Omental fat pad (tissue), 4 donors: ENCODE data around the gene KLHL26. TPM values are rescaled to one million over a fixed set of nuclear protein-coding genes. Genes with fewer than 3 reads are reported as not detected.

ENCODE experiments used
- ATAC-seq: fragments of 150-250 bp; one replicate; pipeline ENCODE4 v1.9.1; 2016; ENCODE audit warnings: mild to moderate bottlenecking, moderate library complexity; ENCODE audit not compliant: low FRiP score
- DNase-seq: peaks from one replicate; pipeline ENCODE4 v3.0.0-alpha.2; 2019; ENCODE audit warnings: low spot score
- total RNA-seq, 4 donors: library from RNA; depleted of rRNA; stranded (reverse); fragments of >200 nt; gene quantifications; one replicate each; pipeline ENCODE4 v1.1.0, GENCODE V29; 2016
- TF ChIP-seq, protein P1 (sequence below), 3 donors: fragments of 450-650 bp; IDR thresholded peaks; one replicate each; pipeline ENCODE4 v1.5.1; 2016 to 2017; ENCODE audit warnings: antibody characterized with exemption in 3 of 3, mild to moderate bottlenecking in 3 of 3, moderate library complexity in 2 of 3

KLHL26 gene
- total RNA-seq, 4 donors from 2014 or later, result 6.3 to 17.8 (median 11.6) TPM

GRCh38 chr19:18696023-18696422, 59.2 kb downstream of the KLHL26 start:
- TF ChIP-seq, protein P1, sequence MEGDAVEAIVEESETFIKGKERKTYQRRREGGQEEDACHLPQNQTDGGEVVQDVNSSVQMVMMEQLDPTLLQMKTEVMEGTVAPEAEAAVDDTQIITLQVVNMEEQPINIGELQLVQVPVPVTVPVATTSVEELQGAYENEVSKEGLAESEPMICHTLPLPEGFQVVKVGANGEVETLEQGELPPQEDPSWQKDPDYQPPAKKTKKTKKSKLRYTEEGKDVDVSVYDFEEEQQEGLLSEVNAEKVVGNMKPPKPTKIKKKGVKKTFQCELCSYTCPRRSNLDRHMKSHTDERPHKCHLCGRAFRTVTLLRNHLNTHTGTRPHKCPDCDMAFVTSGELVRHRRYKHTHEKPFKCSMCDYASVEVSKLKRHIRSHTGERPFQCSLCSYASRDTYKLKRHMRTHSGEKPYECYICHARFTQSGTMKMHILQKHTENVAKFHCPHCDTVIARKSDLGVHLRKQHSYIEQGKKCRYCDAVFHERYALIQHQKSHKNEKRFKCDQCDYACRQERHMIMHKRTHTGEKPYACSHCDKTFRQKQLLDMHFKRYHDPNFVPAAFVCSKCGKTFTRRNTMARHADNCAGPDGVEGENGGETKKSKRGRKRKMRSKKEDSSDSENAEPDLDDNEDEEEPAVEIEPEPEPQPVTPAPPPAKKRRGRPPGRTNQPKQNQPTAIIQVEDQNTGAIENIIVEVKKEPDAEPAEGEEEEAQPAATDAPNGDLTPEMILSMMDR (IDR thresholded peaks at IDR 0.05), result no peak
- ATAC-seq (no peak), DNase-seq (no peak)

DNA sequence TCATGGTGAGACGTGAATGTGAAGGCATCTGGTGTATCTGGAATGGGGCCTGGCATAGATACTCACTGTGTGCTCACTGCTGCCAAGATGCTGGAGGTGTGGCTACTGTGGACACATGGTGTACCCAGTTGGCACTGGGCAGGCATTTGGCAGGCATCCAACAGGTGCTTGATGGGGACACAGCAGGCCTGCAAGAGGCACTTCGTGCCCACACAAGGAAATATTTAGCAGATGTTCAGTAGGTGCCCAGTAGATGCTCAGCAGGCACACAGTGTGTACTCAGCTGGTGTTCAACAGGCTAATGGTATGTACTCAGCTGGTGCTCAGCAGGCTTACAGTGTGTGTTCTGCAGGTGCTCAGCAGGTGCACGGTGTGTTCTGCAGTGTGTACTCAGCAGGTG, 60.9 kb downstream of the KLHL26 start:
- ATAC-seq (no peak), DNase-seq (no peak)
- TF ChIP-seq, protein P1 (IDR thresholded peaks at IDR 0.05), result no peak

- DNase-seq, result no peak
- ATAC-seq, result no peak
- TF ChIP-seq, protein P1 (IDR thresholded peaks at IDR 0.05), result no peak
These were observed 61.7 kb downstream of the KLHL26 start for GRCh38 chr19:18698321-18699167.

DNA sequence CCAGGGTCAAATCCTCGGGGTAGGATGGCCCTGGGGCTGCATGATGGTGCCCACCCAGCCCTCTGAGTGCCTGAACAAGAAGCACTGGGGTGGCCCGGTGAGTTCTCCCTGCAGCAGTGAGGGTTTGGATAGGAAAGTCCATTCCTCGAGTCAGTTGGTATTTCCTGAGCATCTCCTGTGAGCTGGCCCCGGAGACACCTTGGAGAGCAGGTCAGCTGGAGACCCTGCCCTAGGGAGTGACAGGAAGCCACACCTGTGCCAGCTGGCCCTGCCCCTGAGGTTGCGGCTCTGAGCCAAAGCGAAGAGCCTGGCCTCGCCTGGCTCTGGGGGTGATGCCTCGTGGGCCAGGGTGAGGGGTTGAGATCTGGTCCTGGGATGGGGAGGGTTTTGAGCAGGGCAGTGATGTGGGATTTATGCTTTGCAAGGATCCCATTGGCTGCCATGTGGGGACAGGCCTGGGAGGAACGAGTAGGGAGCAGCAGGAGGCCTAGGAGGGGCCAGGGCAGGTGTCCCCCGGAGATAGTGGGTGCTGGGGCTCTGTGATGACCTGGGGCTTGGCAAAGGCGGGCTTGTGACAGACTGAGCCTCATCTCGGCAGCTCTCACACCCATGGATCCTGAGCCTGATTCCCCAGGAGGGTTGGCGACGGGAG, 62.7 kb downstream of the KLHL26 start:
- DNase-seq, result no peak
- ATAC-seq, result no peak
- TF ChIP-seq, protein P1 (IDR thresholded peaks at IDR 0.05), result no peak

GRCh38 chr19:18700501-18701249, 63.8 kb downstream of the KLHL26 start:
- TF ChIP-seq, protein P1 (IDR thresholded peaks at IDR 0.05), result no peak
- ATAC-seq (peak; percentile 87), DNase-seq (no peak)

DNA sequence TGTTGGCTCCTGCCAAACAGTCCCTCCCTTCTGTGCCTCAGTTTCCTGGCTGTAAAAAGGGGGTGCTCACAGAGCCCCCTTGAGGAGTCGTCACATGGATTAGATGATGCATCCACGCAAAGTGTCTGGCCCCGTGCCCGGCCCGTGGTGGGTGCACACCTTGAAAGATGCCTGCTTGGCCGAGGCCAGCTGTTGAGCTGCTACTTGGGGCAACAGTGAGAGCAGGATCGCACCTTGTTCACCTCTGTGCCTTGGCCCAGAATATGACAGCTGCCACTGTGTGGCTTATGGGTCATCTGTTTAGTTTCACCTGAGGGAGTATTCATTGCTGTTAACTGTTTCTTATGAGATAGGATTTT, 64.4 kb downstream of the KLHL26 start:
- ATAC-seq, result peak; percentile 16

More for the DNA sequence above, 64.4 kb downstream of the KLHL26 start:
- DNase-seq, result no peak
- TF ChIP-seq, protein P1 (IDR thresholded peaks at IDR 0.05), result no peak
